Measurements from ENCODE around the gene ADCY3.

The ADCY3 gene

GRCh38 chr2:24925815-24926214 lies 5.8 kb upstream of the ADCY3 start:
- no peak for DNase-seq (ENCODE audit: low read depth, low spot score)

DNA sequence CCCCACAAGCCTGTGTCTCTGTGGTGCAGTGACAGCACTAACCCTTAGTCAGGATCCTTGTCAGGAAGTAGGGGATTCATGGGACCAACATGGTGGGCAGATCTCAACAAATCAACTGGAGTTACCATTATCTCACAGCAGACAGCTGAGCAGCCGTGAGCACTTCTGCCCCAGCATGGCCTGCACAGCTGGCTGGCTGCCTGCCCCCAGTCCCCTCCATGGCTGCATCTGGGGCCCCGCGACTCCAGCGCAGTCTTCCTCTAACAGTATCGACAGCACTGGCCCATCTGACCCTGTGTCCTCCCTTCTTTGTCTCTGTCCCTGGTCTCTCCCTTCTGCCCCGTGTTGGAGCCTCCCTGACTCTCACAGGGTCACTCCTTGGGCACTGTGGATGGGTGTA lies 4.7 kb upstream of the ADCY3 start:
- DNase-seq (ENCODE audit: low read depth, low spot score), result no peak

DNA sequence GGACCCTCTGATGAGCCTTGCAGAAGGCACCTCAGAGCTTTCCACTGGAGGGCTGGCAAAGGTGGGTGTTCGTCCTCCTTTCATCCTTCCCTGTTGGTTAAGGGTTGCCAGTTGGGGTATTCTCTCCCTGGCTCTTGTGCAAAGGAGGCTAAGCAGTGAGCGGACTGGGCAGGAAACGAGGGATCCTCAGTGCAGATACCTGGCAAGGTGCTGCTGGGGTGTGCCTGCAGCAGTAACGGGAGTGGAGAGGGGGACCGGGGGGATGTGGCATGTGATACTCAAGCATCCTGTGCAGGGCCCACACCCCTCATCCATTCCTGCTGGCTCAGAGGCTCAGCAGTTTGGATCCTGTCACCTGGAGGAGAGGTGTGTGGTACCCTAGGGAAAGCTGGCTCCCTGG lies 4.2 kb upstream of the ADCY3 start:
- DNase-seq (ENCODE audit: low read depth, low spot score), result no peak

GRCh38 chr2:24923106-24923505 lies 3.1 kb upstream of the ADCY3 start:
- DNase-seq (ENCODE audit: low read depth, low spot score), result no peak

GRCh38 chr2:24922556-24922955 lies 2.5 kb upstream of the ADCY3 start:
- DNase-seq (ENCODE audit: low read depth, low spot score), result no peak

DNA sequence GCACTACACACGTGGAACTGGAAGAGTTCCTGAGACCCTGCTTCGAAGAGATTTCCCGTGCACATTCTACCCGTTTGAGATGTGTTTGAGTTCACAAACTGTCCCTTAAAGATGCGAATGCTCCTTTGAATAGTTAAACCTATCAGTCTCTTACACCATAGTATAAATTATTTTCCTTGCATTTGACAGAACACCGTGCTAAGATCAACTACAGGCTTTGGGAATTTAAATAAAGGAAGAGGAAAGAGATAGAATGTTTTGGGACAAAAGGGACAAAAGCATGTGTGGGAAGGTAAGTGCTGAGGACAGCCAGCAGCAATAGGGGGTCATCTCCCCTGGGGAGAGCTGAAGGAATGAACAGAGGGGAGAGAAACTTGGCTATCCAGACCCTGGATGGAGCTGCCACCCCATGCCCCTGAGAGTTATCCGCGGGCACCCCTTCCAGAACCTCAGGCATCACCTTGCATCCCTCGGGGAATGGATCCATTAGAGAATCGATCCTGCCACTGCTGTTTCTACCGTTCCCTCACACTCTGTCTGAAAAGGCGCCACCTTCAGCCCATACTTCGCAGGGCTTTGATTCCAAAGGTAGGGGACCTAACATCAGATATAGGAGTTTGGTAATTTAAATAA lies 888 bp upstream of the ADCY3 start:
- DNase-seq (ENCODE audit: low read depth, low spot score), result no peak

GRCh38 chr2:24919506-24920097 lies 435 bp downstream of the ADCY3 start:
- no peak for DNase-seq (ENCODE audit: low read depth, low spot score)

- peak; percentile 30 for DNase-seq (ENCODE audit: low read depth, low spot score)
Observed at GRCh38 chr2:24919037-24919505, 966 bp downstream of the ADCY3 start.

DNA sequence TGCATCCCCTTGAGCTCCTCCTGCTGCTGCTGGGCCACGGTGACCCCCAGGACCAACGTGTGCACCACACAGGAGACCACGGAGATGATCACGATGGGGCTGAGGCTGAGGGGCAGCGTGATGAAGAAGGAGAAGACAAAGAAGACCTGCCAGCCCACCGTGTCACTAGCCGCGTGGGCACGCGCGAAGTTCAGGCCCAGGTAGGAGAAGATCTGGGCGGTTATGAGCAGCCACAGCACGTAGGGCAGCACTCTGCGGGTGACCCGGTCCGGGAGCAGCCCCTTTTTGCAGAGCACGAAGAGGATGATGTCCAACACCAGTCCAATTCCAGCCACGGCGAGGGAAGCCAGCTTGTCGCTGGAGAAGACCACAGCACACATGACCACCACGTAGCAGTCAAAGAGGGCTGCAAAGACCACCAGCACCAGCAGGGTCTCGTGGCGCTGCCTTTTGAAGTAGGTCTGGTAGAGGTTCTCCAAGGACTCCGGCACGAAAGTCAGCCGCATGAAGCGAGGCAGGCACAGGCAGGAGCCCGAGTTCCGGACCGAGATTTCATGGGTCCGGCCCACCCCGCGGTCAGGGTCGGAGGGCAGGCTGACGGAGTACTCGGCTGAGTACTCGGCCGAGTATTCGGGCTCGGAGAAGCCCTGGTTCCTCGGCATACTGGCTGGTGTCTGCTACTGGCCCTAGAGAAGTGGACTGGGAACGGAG lies 1.6 kb downstream of the ADCY3 start:
- no peak for DNase-seq (ENCODE audit: low read depth, low spot score)

DNA sequence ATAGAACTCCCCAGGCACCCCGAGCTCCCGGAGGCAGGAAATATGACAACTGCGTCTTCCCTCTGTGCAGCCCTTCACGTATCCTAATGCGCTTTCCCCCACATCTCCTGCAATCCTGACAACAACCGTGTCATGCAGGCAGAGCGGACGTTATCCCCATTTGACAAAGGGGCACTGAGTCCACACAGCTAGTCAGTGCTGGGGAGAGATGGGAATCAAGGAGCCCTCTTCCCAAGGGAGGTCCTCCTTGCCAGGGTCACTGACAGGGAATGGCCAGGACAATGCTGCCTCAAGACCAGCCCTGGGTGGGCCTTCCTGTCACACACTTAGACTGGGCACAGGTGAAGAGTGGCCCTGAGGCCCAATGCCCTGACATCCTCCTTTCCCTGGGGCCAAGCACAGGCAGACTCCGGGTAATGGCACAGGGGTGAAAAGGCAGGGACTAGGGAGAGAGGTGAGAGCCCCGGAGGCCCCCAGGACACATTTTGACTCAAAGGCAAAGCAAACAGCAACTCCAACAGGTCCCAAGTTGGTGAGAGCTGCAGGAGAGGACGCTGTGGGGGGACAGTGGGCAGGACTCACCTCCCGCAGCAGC lies 2.2 kb downstream of the ADCY3 start:
- no peak for DNase-seq (ENCODE audit: low read depth, low spot score)

- no peak for DNase-seq (ENCODE audit: low read depth, low spot score)
Observed at GRCh38 chr2:24917086-24917485, 3.0 kb downstream of the ADCY3 start.

GRCh38 chr2:24915796-24916195 lies 4.2 kb downstream of the ADCY3 start:
- DNase-seq (ENCODE audit: low read depth, low spot score), result no peak

DNA sequence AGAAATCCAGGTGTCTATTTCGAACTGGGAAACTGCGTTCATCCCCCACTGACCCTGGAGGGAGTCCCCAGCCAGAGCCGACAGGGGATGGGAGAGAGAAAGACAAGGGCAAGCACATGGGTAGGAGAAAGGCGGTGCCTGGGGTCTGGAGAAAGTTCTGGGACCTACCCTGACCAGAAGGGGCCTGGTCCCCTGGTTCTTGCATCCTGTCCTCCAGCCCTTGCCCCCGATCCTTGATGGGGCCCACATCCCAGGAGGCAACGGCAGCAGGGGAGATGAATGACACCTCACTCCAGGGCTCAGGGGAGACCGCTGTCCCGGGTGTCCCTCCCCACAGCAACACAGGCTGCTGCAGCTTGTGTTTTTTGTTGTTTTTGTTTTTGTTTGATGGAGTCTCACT lies 4.9 kb downstream of the ADCY3 start:
- DNase-seq (ENCODE audit: low read depth, low spot score), result no peak

- DNase-seq (ENCODE audit: low read depth, low spot score), result no peak
Observed at GRCh38 chr2:24914713-24915112, 5.3 kb downstream of the ADCY3 start.

DNA sequence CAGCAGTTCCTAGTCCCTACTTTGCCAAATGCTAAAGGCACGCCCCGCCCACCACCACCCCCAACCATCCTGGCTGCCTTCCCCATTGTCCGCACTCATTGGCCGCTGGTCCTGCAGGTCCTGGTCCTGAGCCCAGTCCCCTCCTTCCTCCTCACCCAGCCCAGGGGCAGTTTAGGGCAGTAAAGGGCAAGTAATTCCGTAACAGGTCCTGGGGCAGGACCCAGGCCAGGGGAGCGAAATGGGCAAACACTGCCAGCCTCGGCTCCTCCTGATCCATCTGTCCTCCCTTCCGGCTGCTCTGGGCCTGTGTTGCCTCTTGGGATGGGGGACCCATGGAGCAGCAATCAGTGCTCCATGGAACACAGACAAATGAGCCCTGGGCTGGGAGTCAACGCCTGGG lies 6.1 kb downstream of the ADCY3 start:
- DNase-seq (ENCODE audit: low read depth, low spot score), result no peak

- DNase-seq (ENCODE audit: low read depth, low spot score), result no peak
Observed at GRCh38 chr2:24912986-24913385, 7.1 kb downstream of the ADCY3 start.

DNA sequence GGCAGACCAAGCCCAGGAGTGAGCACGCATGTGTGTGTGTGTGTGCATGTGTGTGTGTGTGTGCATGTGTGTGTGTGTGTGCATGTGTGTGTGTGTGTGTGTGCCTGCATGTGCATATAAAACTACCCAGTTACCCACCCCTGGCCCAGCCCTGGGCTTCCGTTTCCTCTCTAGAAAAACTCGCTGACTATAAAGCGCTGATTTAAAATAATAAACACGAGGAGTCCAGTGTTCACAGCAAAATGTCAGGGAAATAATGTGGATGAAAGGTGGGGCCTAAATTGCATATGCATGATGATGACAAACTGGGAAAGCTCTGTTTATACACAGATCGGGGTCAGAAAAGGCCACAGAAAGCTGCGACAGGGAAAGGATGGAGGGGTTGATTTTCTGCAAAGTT lies 7.5 kb downstream of the ADCY3 start:
- DNase-seq (ENCODE audit: low read depth, low spot score), result no peak

DNA sequence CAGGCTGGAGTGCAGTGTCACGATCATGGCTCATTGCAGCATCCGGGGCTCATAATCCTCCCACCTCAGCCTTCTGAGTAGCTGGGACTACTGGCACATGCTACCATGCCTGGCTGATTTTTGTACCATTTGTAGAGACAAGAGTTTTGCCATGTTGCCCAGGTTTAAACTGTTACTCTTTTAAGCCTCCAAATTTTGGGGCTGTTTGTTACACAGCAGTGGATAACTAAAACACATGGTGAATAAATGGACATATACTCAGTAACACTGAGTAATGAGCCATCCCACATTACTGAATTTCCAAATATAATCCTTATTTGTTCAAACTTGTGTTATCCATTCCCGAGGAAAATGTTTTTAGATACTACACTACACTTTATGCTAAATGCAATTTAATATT lies 9.8 kb downstream of the ADCY3 start:
- no peak for DNase-seq (ENCODE audit: low read depth, low spot score)

DNA sequence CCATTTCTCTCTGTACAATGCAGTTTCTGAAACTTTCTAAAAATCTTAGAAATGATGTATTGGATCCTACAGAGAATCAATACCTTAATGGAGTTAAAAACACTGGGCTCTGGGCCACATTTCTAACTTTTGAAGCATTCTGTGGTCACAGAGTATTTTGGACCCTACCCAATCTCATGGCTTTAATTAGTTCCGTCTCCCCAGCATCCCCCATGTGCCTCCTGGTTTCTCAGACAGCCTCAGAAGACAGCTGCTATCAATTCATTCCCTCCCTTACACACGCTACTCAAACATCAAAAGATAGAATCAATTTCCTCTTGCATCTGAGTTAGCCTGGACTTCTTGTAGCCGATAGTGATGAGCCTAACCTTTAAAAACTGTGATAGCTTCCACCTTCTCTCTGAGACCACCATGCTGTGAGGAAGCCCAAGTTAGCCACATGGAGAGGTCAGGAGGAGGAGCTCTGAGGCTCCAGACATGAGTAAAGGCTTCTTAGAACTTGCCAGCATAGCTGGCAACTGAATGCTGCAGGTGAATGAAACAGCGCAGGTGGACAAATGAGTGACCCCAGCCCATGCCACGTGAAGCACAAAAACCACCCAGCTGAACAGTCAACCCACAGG lies 10.4 kb downstream of the ADCY3 start:
- DNase-seq (ENCODE audit: low read depth, low spot score), result no peak

DNA sequence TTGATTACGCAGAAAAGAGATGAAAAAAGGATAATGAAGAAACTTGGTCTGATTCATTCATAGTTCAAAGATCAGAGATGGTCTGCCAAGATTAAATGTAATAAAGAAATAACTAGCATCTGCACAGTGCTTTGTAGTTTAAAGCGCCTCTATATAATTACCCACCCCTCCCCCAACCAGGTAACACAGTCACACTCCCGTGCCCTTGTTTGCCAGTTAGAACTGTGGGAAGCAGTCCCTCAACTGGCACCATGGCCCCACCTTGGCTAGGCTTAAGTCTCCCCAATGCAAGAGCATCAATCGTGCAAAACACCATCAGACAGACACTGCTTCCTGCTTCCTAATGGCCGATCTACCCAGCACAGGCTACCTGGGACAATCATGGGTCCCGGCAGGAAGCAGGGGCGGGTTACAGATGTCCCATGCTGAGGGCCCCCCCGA lies 11.6 kb downstream of the ADCY3 start:
- DNase-seq (ENCODE audit: low read depth, low spot score), result no peak

- DNase-seq (ENCODE audit: low read depth, low spot score), result no peak
Observed at GRCh38 chr2:24907116-24907515, 12.9 kb downstream of the ADCY3 start.

DNA sequence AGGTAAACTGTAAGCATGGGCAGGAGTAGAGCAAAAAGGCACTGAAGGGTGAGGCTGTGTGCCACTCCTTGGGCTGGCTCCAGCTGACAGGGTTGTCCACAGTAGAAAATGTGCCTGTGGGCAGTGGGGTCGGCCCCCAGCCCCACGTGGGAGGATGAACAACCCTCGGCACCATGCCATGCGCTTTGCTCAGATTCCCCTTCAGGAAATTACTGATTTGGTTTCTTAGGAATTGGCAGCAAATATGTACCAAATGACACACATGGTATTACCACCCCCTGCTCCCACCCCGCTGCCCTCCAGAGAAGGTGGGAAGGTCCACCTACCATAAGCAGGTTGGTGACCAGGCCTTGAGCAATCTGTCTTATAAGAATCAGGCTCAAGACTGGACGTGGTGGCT lies 13.6 kb downstream of the ADCY3 start:
- DNase-seq (ENCODE audit: low read depth, low spot score), result no peak
